GM23338 (cell line): ENCODE measurements around the gene CYFIP1. TPM values are rescaled to one million over a fixed set of nuclear protein-coding genes. Genes with fewer than 3 reads are reported as not detected.

Experiments used
- ATAC-seq: fragments of 200-7000 bp; cut with Tn5 transposase; 3 replicates; pipeline ENCODE4 v1.9.1; 2020
- DNase-seq: peaks from one replicate; pipeline ENCODE4 v3.0.0-alpha.2; 2015; ENCODE audit warnings: low spot score
- H2AFZ ChIP-seq: fragments of 200-600 bp; sonication (generic); 2 replicates; pipeline ENCODE4 v1.8.0; 2016; ENCODE audit warnings: antibody characterized with exemption, mild to moderate bottlenecking, moderate library complexity
- H3F3A ChIP-seq: fragments of 200-600 bp; sonication (generic); replicated peaks from 2 replicates; pipeline ENCODE4 v1.8.0; 2017; ENCODE audit warnings: antibody characterized with exemption, mixed run types, low read depth
- H3K27ac ChIP-seq: fragments of 200-600 bp; sonication (generic); 2 replicates; pipeline ENCODE4 v1.6.1; 2016; ENCODE audit warnings: low read depth
- H3K27me3 ChIP-seq: fragments of 200-600 bp; sonication (generic); 2 replicates; pipeline ENCODE4 v1.8.0; 2016; ENCODE audit warnings: mild to moderate bottlenecking, mixed run types, moderate library complexity; ENCODE audit not compliant: insufficient read depth
- H3K36me3 ChIP-seq: fragments of 200-600 bp; sonication (generic); 2 replicates; pipeline ENCODE4 v1.8.0; 2016; ENCODE audit warnings: mild to moderate bottlenecking; ENCODE audit not compliant: insufficient read depth
- H3K4me1 ChIP-seq: fragments of 200-600 bp; sonication (generic); 2 replicates; pipeline ENCODE4 v1.8.0; 2016; ENCODE audit warnings: mild to moderate bottlenecking, moderate library complexity; ENCODE audit not compliant: insufficient read depth
- H3K4me2 ChIP-seq: fragments of 200-600 bp; sonication (generic); 2 replicates; pipeline ENCODE4 v1.7.1; 2017; ENCODE audit warnings: mixed run types
- H3K4me3 ChIP-seq: fragments of 200-600 bp; sonication (generic); 2 replicates; pipeline ENCODE4 v1.6.1; 2016; ENCODE audit warnings: mixed run types
- H3K79me2 ChIP-seq: fragments of 200-600 bp; sonication (generic); replicated peaks from 2 replicates; pipeline ENCODE4 v1.8.0; 2017; ENCODE audit warnings: mild to moderate bottlenecking; ENCODE audit not compliant: insufficient read depth
- H3K9me2 ChIP-seq: fragments of 200-600 bp; sonication (generic); 2 replicates; pipeline ENCODE4 v1.8.0; 2017; ENCODE audit not compliant: insufficient read depth
- H4K20me1 ChIP-seq: fragments of 200-600 bp; sonication (generic); replicated peaks from 2 replicates; pipeline ENCODE4 v1.8.0; 2017; ENCODE audit warnings: mild to moderate bottlenecking; ENCODE audit not compliant: insufficient read depth
- H3K27ac Mint-ChIP-seq: 2 replicates; pipeline ENCODE4 v1.8.0; 2020; ENCODE audit warnings: inconsistent platforms, mild to moderate bottlenecking, moderate library complexity, mixed read lengths
- H3K27me3 Mint-ChIP-seq: 3 replicates; pipeline ENCODE4 v1.8.0; 2022; ENCODE audit warnings: low read depth, mild to moderate bottlenecking, moderate library complexity, mixed read lengths, inconsistent platforms; ENCODE audit not compliant: insufficient read depth, poor library complexity
- H3K36me3 Mint-ChIP-seq: 3 replicates; pipeline ENCODE4 v1.8.0; 2021; ENCODE audit warnings: low read depth, mild to moderate bottlenecking, inconsistent platforms, moderate library complexity, mixed read lengths
- H3K4me1 Mint-ChIP-seq: 3 replicates; pipeline ENCODE4 v1.8.0; 2020; ENCODE audit warnings: mild to moderate bottlenecking, inconsistent platforms, mixed read lengths
- H3K4me3 Mint-ChIP-seq: 3 replicates; pipeline ENCODE4 v1.8.0; 2021; ENCODE audit warnings: moderate library complexity, mild to moderate bottlenecking, inconsistent platforms, mixed read lengths
- H3K9me3 Mint-ChIP-seq: 3 replicates; pipeline ENCODE4 v1.8.0; 2020; ENCODE audit warnings: moderate library complexity, mild to moderate bottlenecking, inconsistent platforms, mixed read lengths
- CREB1 ChIP-seq: fragments of 250-450 bp; sonication (Bioruptor Pico); IDR thresholded peaks from 2 replicates; pipeline ENCODE4 v1.5.0; 2020; ENCODE audit warnings: low read depth, mild to moderate bottlenecking, moderate library complexity
- EZH2 ChIP-seq: fragments of 200-600 bp; sonication (generic); IDR thresholded peaks from one replicate; pipeline ENCODE4 v1.8.0; 2017; ENCODE audit warnings: antibody characterized with exemption, mild to moderate bottlenecking, low read depth; ENCODE audit not compliant: unreplicated experiment
- EZH2phosphoT487 ChIP-seq: fragments of 200-600 bp; sonication (generic); IDR thresholded peaks from one replicate; pipeline ENCODE4 v1.8.1; 2018; ENCODE audit warnings: antibody characterized with exemption; ENCODE audit not compliant: unreplicated experiment
- JUNB ChIP-seq: IDR thresholded peaks from one replicate; pipeline ENCODE4 v1.6.1; 2016; ENCODE audit warnings: antibody characterized with exemption; ENCODE audit not compliant: unreplicated experiment
- NANOG ChIP-seq: IDR thresholded peaks from 2 replicates; pipeline ENCODE4 v1.6.1; 2016; ENCODE audit warnings: antibody characterized with exemption, borderline replicate concordance
- POLR2AphosphoS5 ChIP-seq: IDR thresholded peaks from 2 replicates; pipeline ENCODE4 v1.6.1; 2016; ENCODE audit warnings: antibody characterized with exemption, low read depth
- STAT1 ChIP-seq: IDR thresholded peaks from one replicate; pipeline ENCODE4 v1.6.1; 2016; ENCODE audit warnings: antibody characterized with exemption; ENCODE audit not compliant: unreplicated experiment
- ZNF114 ChIP-seq: fragments of 250-450 bp; sonication (Bioruptor Pico); IDR thresholded peaks from 2 replicates; pipeline ENCODE4 v1.5.0; 2020; ENCODE audit warnings: mild to moderate bottlenecking, moderate library complexity
- ZNF331 ChIP-seq: fragments of 250-450 bp; sonication (Bioruptor Pico); IDR thresholded peaks from 2 replicates; pipeline ENCODE4 v1.5.0; 2020; ENCODE audit warnings: low read depth, mild to moderate bottlenecking, moderate library complexity
- polyA plus RNA-seq: library from polyadenylated mRNA; unstranded; fragments of >200 nt; fragmentation: Nextera tagmentation; extraction: Ambion mirVana; gene quantifications from 2 replicates; pipeline ENCODE4 v1.2.1, GENCODE V29; 2016
- total RNA-seq: library from RNA; depleted of rRNA; stranded (reverse); fragments of >200 nt; shearing (Covaris generic); gene quantifications from 2 replicates; pipeline ENCODE4 v1.2.3, GENCODE V29; 2014
- TF ChIP-seq, protein P1 (sequence below): fragments of 250-450 bp; sonication (Bioruptor Pico); IDR thresholded peaks from 2 replicates; pipeline ENCODE4 v1.5.0; 2020; ENCODE audit warnings: mild to moderate bottlenecking, moderate library complexity
- TF ChIP-seq, protein P2 (sequence below), 2 experiments: fragments of 200-600 bp in 1 of 2; sonication (generic) in 1 of 2; conservative IDR thresholded peaks; 2 replicates each; pipeline versions ENCODE4 v1.5.1 to v1.6.1; 2016 to 2017; ENCODE audit warnings: antibody characterized with exemption in 2 of 2, low read depth in 2 of 2, mild to moderate bottlenecking in 2 of 2, moderate library complexity in 1 of 2
- TF ChIP-seq, protein P3 (sequence below): IDR thresholded peaks from 2 replicates; pipeline ENCODE4 v1.6.1; 2016; ENCODE audit warnings: antibody characterized with exemption
- TF ChIP-seq, protein P4 (sequence below): IDR thresholded peaks from one replicate; pipeline ENCODE4 v1.6.1; 2018; ENCODE audit warnings: antibody characterized with exemption; ENCODE audit not compliant: unreplicated experiment

Gene CYFIP1
- total and polyA plus RNA-seq, 2 experiments from 2014 or later = 20.0 to 73.9 TPM

DNA sequence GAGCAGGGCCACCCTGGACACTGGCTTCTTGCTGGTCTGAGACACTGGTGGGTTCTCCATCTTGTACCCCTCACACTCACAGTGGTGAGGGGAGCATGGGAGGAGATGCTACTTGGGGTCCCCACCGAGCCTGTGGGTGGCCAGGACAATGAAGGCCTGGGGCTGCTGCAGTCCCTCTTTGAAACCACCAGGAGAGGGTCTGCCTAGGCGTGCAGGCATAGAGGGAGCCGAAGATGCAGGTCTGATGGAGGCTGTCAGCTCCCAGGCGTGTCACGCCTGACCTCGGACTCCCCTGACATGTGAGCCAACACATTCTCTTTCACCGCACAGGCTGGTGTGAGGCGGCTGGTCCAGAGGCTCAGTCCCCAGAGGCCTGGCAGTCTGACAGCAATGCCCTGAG is 102.6 kb downstream of the CYFIP1 start:
- H3K9me3 Mint-ChIP-seq = peaks cover 2% of the 10 kb centered on the region; the same call in 2 of the 3 replicates
- H2AFZ ChIP-seq = no peak overlapping the region
- H3K4me2 ChIP-seq = no peak overlapping the region
- no peak for TF ChIP-seq NANOG
- TF ChIP-seq, protein P1, sequence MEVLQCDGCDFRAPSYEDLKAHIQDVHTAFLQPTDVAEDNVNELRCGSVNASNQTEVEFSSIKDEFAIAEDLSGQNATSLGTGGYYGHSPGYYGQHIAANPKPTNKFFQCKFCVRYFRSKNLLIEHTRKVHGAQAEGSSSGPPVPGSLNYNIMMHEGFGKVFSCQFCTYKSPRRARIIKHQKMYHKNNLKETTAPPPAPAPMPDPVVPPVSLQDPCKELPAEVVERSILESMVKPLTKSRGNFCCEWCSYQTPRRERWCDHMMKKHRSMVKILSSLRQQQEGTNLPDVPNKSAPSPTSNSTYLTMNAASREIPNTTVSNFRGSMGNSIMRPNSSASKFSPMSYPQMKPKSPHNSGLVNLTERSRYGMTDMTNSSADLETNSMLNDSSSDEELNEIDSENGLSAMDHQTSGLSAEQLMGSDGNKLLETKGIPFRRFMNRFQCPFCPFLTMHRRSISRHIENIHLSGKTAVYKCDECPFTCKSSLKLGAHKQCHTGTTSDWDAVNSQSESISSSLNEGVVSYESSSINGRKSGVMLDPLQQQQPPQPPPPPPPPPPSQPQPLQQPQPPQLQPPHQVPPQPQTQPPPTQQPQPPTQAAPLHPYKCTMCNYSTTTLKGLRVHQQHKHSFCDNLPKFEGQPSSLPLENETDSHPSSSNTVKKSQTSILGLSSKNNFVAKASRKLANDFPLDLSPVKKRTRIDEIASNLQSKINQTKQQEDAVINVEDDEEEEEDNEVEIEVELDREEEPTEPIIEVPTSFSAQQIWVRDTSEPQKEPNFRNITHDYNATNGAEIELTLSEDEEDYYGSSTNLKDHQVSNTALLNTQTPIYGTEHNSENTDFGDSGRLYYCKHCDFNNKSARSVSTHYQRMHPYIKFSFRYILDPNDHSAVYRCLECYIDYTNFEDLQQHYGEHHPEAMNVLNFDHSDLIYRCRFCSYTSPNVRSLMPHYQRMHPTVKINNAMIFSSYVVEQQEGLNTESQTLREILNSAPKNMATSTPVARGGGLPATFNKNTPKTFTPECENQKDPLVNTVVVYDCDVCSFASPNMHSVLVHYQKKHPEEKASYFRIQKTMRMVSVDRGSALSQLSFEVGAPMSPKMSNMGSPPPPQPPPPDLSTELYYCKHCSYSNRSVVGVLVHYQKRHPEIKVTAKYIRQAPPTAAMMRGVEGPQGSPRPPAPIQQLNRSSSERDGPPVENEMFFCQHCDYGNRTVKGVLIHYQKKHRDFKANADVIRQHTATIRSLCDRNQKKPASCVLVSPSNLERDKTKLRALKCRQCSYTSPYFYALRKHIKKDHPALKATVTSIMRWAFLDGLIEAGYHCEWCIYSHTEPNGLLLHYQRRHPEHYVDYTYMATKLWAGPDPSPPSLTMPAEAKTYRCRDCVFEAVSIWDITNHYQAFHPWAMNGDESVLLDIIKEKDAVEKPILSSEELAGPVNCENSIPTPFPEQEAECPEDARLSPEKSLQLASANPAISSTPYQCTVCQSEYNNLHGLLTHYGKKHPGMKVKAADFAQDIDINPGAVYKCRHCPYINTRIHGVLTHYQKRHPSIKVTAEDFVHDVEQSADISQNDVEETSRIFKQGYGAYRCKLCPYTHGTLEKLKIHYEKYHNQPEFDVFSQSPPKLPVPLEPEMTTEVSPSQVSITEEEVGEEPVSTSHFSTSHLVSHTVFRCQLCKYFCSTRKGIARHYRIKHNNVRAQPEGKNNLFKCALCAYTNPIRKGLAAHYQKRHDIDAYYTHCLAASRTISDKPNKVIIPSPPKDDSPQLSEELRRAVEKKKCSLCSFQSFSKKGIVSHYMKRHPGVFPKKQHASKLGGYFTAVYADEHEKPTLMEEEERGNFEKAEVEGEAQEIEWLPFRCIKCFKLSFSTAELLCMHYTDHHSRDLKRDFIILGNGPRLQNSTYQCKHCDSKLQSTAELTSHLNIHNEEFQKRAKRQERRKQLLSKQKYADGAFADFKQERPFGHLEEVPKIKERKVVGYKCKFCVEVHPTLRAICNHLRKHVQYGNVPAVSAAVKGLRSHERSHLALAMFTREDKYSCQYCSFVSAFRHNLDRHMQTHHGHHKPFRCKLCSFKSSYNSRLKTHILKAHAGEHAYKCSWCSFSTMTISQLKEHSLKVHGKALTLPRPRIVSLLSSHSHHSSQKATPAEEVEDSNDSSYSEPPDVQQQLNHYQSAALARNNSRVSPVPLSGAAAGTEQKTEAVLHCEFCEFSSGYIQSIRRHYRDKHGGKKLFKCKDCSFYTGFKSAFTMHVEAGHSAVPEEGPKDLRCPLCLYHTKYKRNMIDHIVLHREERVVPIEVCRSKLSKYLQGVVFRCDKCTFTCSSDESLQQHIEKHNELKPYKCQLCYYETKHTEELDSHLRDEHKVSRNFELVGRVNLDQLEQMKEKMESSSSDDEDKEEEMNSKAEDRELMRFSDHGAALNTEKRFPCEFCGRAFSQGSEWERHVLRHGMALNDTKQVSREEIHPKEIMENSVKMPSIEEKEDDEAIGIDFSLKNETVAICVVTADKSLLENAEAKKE (CRISPR knock-in tag) = no peak
- no peak for TF ChIP-seq ZNF331
- TF ChIP-seq JUNB = no peak
- TF ChIP-seq, protein P2, sequence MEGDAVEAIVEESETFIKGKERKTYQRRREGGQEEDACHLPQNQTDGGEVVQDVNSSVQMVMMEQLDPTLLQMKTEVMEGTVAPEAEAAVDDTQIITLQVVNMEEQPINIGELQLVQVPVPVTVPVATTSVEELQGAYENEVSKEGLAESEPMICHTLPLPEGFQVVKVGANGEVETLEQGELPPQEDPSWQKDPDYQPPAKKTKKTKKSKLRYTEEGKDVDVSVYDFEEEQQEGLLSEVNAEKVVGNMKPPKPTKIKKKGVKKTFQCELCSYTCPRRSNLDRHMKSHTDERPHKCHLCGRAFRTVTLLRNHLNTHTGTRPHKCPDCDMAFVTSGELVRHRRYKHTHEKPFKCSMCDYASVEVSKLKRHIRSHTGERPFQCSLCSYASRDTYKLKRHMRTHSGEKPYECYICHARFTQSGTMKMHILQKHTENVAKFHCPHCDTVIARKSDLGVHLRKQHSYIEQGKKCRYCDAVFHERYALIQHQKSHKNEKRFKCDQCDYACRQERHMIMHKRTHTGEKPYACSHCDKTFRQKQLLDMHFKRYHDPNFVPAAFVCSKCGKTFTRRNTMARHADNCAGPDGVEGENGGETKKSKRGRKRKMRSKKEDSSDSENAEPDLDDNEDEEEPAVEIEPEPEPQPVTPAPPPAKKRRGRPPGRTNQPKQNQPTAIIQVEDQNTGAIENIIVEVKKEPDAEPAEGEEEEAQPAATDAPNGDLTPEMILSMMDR (conservative IDR thresholded peaks at IDR 0.05; ENCODE audit: low read depth in 2 of 2) = no peak
- TF ChIP-seq, protein P3, sequence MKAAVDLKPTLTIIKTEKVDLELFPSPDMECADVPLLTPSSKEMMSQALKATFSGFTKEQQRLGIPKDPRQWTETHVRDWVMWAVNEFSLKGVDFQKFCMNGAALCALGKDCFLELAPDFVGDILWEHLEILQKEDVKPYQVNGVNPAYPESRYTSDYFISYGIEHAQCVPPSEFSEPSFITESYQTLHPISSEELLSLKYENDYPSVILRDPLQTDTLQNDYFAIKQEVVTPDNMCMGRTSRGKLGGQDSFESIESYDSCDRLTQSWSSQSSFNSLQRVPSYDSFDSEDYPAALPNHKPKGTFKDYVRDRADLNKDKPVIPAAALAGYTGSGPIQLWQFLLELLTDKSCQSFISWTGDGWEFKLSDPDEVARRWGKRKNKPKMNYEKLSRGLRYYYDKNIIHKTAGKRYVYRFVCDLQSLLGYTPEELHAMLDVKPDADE = no peak
- TF ChIP-seq STAT1 = no peak
- TF ChIP-seq, protein P4, sequence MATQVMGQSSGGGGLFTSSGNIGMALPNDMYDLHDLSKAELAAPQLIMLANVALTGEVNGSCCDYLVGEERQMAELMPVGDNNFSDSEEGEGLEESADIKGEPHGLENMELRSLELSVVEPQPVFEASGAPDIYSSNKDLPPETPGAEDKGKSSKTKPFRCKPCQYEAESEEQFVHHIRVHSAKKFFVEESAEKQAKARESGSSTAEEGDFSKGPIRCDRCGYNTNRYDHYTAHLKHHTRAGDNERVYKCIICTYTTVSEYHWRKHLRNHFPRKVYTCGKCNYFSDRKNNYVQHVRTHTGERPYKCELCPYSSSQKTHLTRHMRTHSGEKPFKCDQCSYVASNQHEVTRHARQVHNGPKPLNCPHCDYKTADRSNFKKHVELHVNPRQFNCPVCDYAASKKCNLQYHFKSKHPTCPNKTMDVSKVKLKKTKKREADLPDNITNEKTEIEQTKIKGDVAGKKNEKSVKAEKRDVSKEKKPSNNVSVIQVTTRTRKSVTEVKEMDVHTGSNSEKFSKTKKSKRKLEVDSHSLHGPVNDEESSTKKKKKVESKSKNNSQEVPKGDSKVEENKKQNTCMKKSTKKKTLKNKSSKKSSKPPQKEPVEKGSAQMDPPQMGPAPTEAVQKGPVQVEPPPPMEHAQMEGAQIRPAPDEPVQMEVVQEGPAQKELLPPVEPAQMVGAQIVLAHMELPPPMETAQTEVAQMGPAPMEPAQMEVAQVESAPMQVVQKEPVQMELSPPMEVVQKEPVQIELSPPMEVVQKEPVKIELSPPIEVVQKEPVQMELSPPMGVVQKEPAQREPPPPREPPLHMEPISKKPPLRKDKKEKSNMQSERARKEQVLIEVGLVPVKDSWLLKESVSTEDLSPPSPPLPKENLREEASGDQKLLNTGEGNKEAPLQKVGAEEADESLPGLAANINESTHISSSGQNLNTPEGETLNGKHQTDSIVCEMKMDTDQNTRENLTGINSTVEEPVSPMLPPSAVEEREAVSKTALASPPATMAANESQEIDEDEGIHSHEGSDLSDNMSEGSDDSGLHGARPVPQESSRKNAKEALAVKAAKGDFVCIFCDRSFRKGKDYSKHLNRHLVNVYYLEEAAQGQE = no peak
- TF ChIP-seq EZH2phosphoT487 = no peak
- TF ChIP-seq EZH2 = no peak
- TF ChIP-seq POLR2AphosphoS5 = no peak
- no peak for TF ChIP-seq CREB1
- TF ChIP-seq ZNF114 (CRISPR knock-in tag) = no peak
- H3K4me1 ChIP-seq = no peaks in the 10 kb centered on the region
- no peak overlapping the region for H3K27ac ChIP-seq
- H3K79me2 ChIP-seq = 0 out of 2 replicates have a peak, but pooled peaks cover 2% of the 10 kb centered on the region
- H3F3A ChIP-seq = no peaks in the 10 kb centered on the region
- no peaks in the 10 kb centered on the region for H4K20me1 ChIP-seq
- H3K4me3 ChIP-seq = no peak overlapping the region
- peaks cover 74% of the 10 kb centered on the region for H3K36me3 Mint-ChIP-seq
- no peaks in the 10 kb centered on the region for H3K9me2 ChIP-seq
- H3K27me3 Mint-ChIP-seq = peaks cover 16% of the 10 kb centered on the region
- peaks cover under 1% of the 10 kb centered on the region; the same call in 1 of the 2 replicates for H3K36me3 ChIP-seq
- H3K4me3 Mint-ChIP-seq = no peak overlapping the region
- H3K4me1 Mint-ChIP-seq = peaks cover 24% of the 10 kb centered on the region
- DNase-seq = no peak
- ATAC-seq = no peak
- H3K27me3 ChIP-seq = no peaks in the 10 kb centered on the region
- H3K27ac Mint-ChIP-seq = no peak overlapping the region
